BLaER1 (cell line): Measurements from ENCODE around the gene HSPG2.

ENCODE experiments used
- H3K27ac ChIP-seq: shearing (Covaris generic); formaldehyde crosslinking; 2 replicates; pipeline ENCODE4 v1.8.1; 2022
- H3K27me3 ChIP-seq: shearing (Covaris generic); formaldehyde crosslinking; 2 replicates; pipeline ENCODE4 v1.8.1; 2022
- H3K36me3 ChIP-seq: shearing (Covaris generic); formaldehyde crosslinking; 2 replicates; pipeline ENCODE4 v1.8.1; 2022
- H3K4me1 ChIP-seq: shearing (Covaris generic); formaldehyde crosslinking; 2 replicates; pipeline ENCODE4 v1.8.1; 2022
- H3K4me2 ChIP-seq: shearing (Covaris generic); formaldehyde crosslinking; 2 replicates; pipeline ENCODE4 v1.8.1; 2022
- H3K4me3 ChIP-seq: shearing (Covaris generic); formaldehyde crosslinking; 2 replicates; pipeline ENCODE4 v1.8.1; 2022
- H3K9ac ChIP-seq: shearing (Covaris generic); formaldehyde crosslinking; 2 replicates; pipeline ENCODE4 v1.8.1; 2022
- H3K9me3 ChIP-seq: shearing (Covaris generic); formaldehyde crosslinking; 2 replicates; pipeline ENCODE4 v1.8.1; 2022
- H4K20me1 ChIP-seq: shearing (Covaris generic); formaldehyde crosslinking; 2 replicates; pipeline ENCODE4 v1.8.1; 2022
- Cebpa-rat ChIP-seq: shearing (Covaris generic); IDR thresholded peaks from 2 replicates; pipeline ENCODE4 v1.8.1; 2022

Gene HSPG2

DNA sequence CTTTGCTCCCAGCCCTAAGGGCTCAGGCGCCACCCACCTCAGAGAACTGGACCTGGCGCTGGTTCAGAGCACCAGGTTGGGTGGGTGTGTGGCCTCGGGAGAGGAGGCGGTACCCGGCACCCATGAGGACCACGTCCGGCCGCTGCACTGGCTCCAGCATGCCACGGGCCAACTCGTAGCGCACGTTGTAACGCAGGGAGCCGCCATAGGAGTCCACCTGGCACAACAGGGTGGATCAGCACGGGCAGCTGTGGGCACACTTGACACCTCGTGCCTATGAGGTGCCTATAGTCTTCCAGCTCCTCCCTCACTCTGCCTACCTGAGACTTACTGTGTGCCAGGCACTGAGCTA lies 56.5 kb downstream of the HSPG2 start:
- Histone ChIP-seq H3K4me3 (no peak overlapping the region), H3K4me2 (no peak overlapping the region), H3K27ac (no peak overlapping the region), H3K36me3 (peaks cover 81% of the 10 kb centered on the region), H3K4me1 (no peaks in the 10 kb centered on the region), H3K27me3 (no peaks in the 10 kb centered on the region), H4K20me1 (no peaks in the 10 kb centered on the region), H3K9ac (no peak overlapping the region), H3K9me3 (no peaks in the 10 kb centered on the region)
- no peak for TF ChIP-seq Cebpa-rat

DNA sequence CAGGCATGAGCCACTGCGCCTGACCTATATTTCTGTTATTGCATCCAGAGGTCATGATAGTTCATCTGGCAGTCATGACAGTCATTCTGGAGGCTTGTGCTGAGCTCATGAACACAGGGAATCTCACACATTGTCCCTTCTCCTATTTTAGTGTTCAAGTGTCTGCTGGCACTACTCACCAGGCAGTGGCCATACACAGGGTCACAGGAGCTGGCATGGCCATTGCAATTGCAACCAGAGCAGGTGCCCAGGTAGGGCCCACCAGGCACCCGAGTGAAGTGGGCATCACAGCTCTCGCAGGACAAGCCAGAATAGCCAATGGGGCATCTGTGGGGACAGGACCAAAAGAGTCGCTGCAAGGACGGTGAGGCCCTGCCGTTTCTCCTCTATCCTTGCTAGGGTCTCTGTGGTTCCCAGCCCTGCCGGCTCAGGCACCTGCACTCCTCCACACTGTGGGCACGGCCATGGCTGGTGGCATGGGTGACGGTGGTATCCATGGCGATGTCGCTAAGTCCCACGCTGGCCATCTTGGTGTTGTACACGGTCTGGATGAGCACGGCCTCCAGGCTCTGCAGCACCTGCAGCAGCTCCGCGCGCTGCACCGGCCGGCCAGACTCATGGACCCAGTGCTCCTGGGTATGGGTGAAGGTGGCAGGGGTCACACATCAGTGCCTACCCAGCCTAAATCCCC lies 57.0 kb downstream of the HSPG2 start:
- no peak for TF ChIP-seq Cebpa-rat
- no peaks in the 10 kb centered on the region for H3K27me3 ChIP-seq
- H3K9ac ChIP-seq: no peak overlapping the region
- no peak overlapping the region for H3K27ac ChIP-seq
- peaks cover 81% of the 10 kb centered on the region for H3K36me3 ChIP-seq
- H3K9me3 ChIP-seq: no peaks in the 10 kb centered on the region
- H3K4me1 ChIP-seq: no peaks in the 10 kb centered on the region
- no peak overlapping the region for H3K4me3 ChIP-seq
- no peak overlapping the region for H3K4me2 ChIP-seq
- H4K20me1 ChIP-seq: no peaks in the 10 kb centered on the region

DNA sequence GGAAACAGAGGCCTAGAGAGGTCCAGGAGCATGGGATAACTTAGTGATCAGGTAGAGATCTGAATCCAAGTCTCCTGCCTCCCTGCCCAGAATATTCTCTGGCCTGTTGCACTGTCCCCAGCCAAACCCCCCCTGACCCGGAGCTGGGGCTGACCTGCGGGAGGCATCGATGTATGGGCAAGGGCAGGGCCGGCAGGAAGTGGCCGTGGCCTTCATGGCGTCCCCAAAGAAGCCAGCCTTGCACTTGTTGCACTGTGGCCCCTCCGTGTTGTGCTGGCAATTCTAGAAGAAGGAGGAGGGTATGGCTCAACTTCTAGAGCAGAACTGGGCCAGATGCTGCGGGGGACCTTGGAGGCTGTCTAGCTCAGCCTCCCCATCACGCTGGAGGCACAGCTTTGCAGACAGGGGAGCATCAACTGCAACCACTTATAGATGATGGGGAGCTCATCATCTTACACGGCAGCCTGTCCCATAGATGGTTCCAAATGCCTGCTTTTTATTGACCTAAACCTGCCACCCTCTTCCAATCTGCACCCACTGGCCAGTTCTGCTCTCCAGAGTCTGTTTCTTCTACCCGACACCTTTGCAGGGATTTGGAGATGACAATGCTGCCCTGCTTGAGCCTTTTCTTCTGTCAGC lies 58.2 kb downstream of the HSPG2 start:
- no peak for TF ChIP-seq Cebpa-rat
- peaks cover 81% of the 10 kb centered on the region for H3K36me3 ChIP-seq
- H3K4me3 ChIP-seq: no peak overlapping the region
- no peak overlapping the region for H3K27ac ChIP-seq
- H4K20me1 ChIP-seq: no peaks in the 10 kb centered on the region
- H3K9me3 ChIP-seq: no peaks in the 10 kb centered on the region
- H3K4me1 ChIP-seq: no peaks in the 10 kb centered on the region
- no peak overlapping the region for H3K9ac ChIP-seq
- no peak overlapping the region for H3K4me2 ChIP-seq
- H3K27me3 ChIP-seq: no peaks in the 10 kb centered on the region

DNA sequence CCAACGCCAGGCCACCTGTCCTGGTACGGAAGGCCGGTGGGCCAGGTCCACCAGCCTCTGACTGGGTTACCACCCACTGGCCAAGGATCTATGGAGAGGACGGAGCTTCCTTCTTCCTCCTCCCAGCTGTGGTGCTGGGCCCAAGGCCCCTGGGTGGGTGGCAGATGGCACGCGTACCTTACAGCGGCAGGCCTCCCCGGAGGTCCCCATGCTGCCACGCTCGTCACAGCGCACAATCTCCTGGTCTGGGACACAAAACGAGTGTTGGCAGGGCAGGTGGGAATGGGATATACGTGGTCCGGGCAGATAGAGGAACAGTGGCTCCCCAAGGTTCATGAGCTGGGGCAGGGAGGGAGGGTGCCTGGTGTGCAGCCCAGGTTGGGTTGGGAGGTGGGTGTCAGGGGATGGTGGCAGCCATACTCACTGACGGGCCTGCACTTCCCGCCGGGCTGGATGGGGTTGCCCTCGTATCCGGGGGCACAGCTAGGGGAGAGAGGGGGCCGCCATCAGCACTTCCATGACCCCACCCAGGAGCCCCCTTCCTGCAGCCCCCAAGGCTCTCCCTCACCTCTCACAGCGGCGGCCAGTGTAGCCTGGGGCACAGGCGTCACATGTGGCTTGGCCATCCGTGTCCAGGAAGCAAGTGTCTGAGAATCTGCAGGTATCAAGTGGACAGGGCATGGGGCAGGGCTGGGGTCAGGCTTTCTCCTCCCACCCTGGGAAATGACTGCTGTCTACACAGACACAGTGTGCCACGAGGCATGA lies 58.9 kb downstream of the HSPG2 start:
- H3K4me3 ChIP-seq: no peak overlapping the region
- no peak overlapping the region for H3K4me2 ChIP-seq
- no peaks in the 10 kb centered on the region for H4K20me1 ChIP-seq
- TF ChIP-seq Cebpa-rat: no peak
- H3K4me1 ChIP-seq: no peaks in the 10 kb centered on the region
- H3K27ac ChIP-seq: no peak overlapping the region
- H3K9me3 ChIP-seq: no peaks in the 10 kb centered on the region
- H3K27me3 ChIP-seq: no peaks in the 10 kb centered on the region
- peaks cover 83% of the 10 kb centered on the region for H3K36me3 ChIP-seq
- H3K9ac ChIP-seq: no peak overlapping the region

DNA sequence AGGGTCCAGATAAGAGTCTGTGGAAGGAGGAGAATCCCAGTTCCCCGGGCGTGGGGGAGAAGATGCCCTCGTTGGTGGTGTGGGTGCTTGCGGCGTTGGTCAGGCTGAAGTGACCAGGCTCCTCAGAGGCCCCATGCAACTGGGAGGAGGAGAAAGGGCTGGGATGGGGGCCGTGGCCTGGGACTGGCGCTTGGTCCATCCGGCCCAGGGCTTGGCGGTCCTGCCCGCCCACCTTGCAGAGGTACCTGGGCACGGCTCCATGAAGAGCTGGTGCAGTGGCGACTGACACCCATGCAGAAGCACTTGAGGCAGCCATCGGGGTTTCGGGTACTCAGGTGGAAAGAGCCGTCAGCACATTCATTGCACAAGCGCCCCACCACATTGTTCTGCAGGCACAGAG lies 60.8 kb downstream of the HSPG2 start:
- TF ChIP-seq Cebpa-rat: no peak
- H3K27me3 ChIP-seq: no peaks in the 10 kb centered on the region

GRCh38 chr1:21875621-21876063 lies 61.5 kb downstream of the HSPG2 start:
- Histone ChIP-seq H3K4me1 (peaks cover 19% of the 10 kb centered on the region), H3K36me3 (peaks cover 96% of the 10 kb centered on the region), H3K9me3 (no peaks in the 10 kb centered on the region), H3K27ac (no peak overlapping the region), H3K4me2 (no peak overlapping the region), H3K4me3 (no peak overlapping the region), H3K9ac (no peak overlapping the region), H3K27me3 (no peaks in the 10 kb centered on the region), H4K20me1 (no peaks in the 10 kb centered on the region)
- no peak for TF ChIP-seq Cebpa-rat

More for the DNA sequence above, 60.8 kb downstream of the HSPG2 start:
- Histone ChIP-seq H3K4me2 (no peak overlapping the region), H3K9me3 (no peaks in the 10 kb centered on the region), H3K36me3 (peaks cover 97% of the 10 kb centered on the region), H4K20me1 (no peaks in the 10 kb centered on the region), H3K9ac (no peak overlapping the region), H3K27ac (no peak overlapping the region), H3K4me3 (no peak overlapping the region), H3K4me1 (peaks cover 19% of the 10 kb centered on the region)

DNA sequence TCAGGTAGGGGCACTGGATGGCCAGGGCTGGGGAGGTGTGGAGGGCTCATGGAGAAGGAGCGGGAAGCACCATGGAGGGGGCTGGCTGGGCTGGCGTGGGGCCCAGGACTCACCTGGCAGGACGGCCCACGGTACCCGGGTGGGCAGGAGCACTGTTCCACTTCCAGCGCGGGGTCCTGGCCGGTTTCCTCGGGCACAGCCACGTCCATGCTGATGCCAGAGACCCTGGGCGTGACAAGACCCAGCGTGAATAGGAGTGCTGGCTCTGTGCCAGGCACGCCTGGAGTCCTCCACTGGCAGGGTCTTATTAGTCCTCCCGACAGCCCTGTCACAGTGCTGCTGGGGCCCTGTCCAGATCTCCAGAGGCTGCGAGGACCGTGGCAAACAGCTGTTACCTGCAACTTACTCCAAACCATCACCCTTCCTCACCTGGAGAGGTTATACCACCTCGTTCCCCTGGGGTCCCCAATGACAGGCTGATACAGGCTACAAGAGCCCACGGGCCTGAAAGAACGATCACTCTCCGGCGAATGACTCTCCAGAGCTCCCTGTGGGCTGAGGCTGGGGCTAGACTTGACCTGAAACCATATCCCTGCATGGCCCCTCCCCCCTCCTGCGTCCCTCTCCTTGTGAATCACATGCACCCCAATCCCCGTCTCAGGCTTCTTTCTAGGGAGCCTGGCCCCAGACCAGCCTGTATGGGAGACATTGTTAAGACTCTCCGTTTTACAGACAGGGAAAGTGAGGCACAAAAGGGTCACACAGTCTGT lies 62.1 kb downstream of the HSPG2 start:
- no peak for TF ChIP-seq Cebpa-rat
- Histone ChIP-seq H3K36me3 (peaks cover 96% of the 10 kb centered on the region), H3K4me1 (peaks cover 26% of the 10 kb centered on the region), H4K20me1 (no peaks in the 10 kb centered on the region), H3K27me3 (no peaks in the 10 kb centered on the region), H3K27ac (no peak overlapping the region), H3K4me3 (no peak overlapping the region), H3K9ac (no peak overlapping the region), H3K4me2 (no peak overlapping the region), H3K9me3 (no peaks in the 10 kb centered on the region)

- Histone ChIP-seq H3K36me3 (peaks cover 96% of the 10 kb centered on the region), H3K4me2 (no peak overlapping the region)
- TF ChIP-seq Cebpa-rat: no peak
Observed at GRCh38 chr1:21874328-21874727, 62.8 kb downstream of the HSPG2 start.

DNA sequence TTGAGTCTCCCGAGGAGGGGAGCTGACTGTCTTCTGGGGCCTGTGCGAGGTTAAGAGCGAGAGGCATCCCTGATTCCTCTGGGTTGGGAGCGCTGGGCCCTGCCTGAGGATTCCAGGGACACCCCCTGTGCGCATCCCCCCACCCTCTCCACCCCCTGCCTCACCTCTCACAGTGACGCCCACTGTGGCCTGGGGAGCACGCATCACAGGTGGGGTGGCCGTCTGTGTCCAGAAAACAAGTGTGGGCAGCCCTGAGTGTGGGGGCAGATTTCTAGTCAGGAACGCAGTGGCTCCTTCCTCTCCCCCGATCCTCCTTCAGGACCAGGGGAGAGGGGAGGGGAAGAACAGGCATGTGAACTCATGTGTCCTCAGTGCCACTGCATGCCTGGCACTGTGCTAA lies 63.3 kb downstream of the HSPG2 start:
- TF ChIP-seq Cebpa-rat: no peak
- Histone ChIP-seq H3K27me3 (no peaks in the 10 kb centered on the region), H3K27ac (no peak overlapping the region), H4K20me1 (no peaks in the 10 kb centered on the region), H3K9ac (no peak overlapping the region), H3K36me3 (peaks cover 92% of the 10 kb centered on the region), H3K4me2 (no peak overlapping the region), H3K9me3 (no peaks in the 10 kb centered on the region), H3K4me3 (no peak overlapping the region), H3K4me1 (peaks cover 35% of the 10 kb centered on the region)

More at GRCh38 chr1:21874328-21874727, 62.8 kb downstream of the HSPG2 start:
- no peak overlapping the region for H3K9ac ChIP-seq
- no peaks in the 10 kb centered on the region for H3K27me3 ChIP-seq
- no peak overlapping the region for H3K4me3 ChIP-seq
- no peaks in the 10 kb centered on the region for H3K9me3 ChIP-seq
- H3K4me1 ChIP-seq: peaks cover 32% of the 10 kb centered on the region
- H4K20me1 ChIP-seq: no peaks in the 10 kb centered on the region
- no peak overlapping the region for H3K27ac ChIP-seq

- Histone ChIP-seq H3K4me2 (no peak overlapping the region), H3K9me3 (no peaks in the 10 kb centered on the region), H3K27me3 (no peaks in the 10 kb centered on the region), H3K4me3 (no peak overlapping the region), H3K9ac (no peak overlapping the region), H3K27ac (no peak overlapping the region), H3K4me1 (peaks cover 35% of the 10 kb centered on the region), H3K36me3 (peaks cover 86% of the 10 kb centered on the region), H4K20me1 (no peaks in the 10 kb centered on the region)
- no peak for TF ChIP-seq Cebpa-rat
Observed at GRCh38 chr1:21873174-21873573, 63.9 kb downstream of the HSPG2 start.
